Nephron (organoid): ENCODE measurements around the gene PPT1.
A peak's percentile ranks its signal among the peaks of the same experiment; 100 is the strongest.
"Not testable (repeated sequence)": the region's sequence is repeated elsewhere in the genome, so short reads cannot be mapped to it uniquely, and the experiment has no call there.

Experiments
- H3K27ac Mint-ChIP-seq, 3 experiments: 2 replicates each; pipeline ENCODE4 v1.8.0; 2020; ENCODE audit warnings: mixed read lengths in 3 of 3, mild to moderate bottlenecking in 2 of 3, moderate library complexity in 1 of 3
- H3K27me3 Mint-ChIP-seq: 2 replicates; pipeline ENCODE4 v1.8.0; 2021; ENCODE audit warnings: low read depth, mild to moderate bottlenecking, moderate library complexity, mixed read lengths
- H3K36me3 Mint-ChIP-seq: 2 replicates; pipeline ENCODE4 v1.8.0; 2020; ENCODE audit warnings: low read depth, mixed read lengths
- H3K4me1 Mint-ChIP-seq: 2 replicates; pipeline ENCODE4 v1.8.0; 2020; ENCODE audit warnings: mixed read lengths
- H3K4me3 Mint-ChIP-seq, 3 experiments: 2 replicates each; pipeline ENCODE4 v1.8.0; 2020; ENCODE audit warnings: mild to moderate bottlenecking in 3 of 3, mixed read lengths in 3 of 3, moderate library complexity in 2 of 3
- H3K9me3 Mint-ChIP-seq: 2 replicates; pipeline ENCODE4 v1.8.0; 2020; ENCODE audit warnings: mixed read lengths
- TF ChIP-seq, protein P1 (sequence below), 3 experiments: fragments of 200-600 bp; sonication (generic); IDR thresholded peaks; one replicate each; pipeline ENCODE4 v1.5.0; 2021; ENCODE audit warnings: antibody characterized with exemption in 3 of 3; ENCODE audit not compliant: unreplicated experiment in 3 of 3

Gene PPT1

DNA sequence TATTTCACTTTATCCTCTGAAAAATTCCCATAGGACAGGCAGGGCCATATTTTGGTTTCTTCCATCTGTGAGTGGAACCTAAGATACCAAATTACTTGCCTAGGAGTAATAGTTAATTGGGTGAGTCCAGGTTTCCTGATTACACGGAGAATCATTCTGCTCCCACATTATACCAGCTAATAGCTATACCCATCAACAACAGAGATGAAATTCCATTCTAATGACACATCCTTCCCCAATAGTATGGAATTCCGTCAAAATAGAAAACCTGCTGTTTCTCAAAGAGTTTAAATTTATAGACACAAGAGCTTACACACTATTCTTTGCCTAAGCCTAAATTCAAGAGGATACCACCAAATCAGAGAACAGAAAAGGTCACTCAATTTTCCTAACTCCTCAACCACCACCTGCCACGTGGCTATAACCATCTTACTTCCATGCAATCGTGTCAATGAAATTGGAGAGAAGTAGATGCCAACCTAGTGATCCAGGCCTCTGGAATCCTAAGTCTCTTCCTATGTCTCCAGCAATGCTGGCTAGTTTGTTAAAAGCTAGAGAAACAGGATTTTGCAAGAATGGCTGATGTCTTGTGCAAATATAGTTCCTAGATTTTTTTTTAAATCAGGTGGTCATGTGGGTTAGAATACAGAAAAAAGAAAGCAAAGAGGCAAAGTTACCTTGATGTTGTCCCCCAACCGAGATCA, 6.2 kb downstream of the PPT1 start:
- Mint-ChIP-seq H3K4me3 (no peak overlapping the region), H3K4me1 (no peaks in the 10 kb centered on the region), H3K27me3 (no peaks in the 10 kb centered on the region), H3K36me3 (peaks cover 51% of the 10 kb centered on the region), H3K27ac (no peak overlapping the region), H3K9me3 (no peaks in the 10 kb centered on the region)
- TF ChIP-seq, protein P1, sequence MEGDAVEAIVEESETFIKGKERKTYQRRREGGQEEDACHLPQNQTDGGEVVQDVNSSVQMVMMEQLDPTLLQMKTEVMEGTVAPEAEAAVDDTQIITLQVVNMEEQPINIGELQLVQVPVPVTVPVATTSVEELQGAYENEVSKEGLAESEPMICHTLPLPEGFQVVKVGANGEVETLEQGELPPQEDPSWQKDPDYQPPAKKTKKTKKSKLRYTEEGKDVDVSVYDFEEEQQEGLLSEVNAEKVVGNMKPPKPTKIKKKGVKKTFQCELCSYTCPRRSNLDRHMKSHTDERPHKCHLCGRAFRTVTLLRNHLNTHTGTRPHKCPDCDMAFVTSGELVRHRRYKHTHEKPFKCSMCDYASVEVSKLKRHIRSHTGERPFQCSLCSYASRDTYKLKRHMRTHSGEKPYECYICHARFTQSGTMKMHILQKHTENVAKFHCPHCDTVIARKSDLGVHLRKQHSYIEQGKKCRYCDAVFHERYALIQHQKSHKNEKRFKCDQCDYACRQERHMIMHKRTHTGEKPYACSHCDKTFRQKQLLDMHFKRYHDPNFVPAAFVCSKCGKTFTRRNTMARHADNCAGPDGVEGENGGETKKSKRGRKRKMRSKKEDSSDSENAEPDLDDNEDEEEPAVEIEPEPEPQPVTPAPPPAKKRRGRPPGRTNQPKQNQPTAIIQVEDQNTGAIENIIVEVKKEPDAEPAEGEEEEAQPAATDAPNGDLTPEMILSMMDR (IDR thresholded peaks at IDR 0.05; ENCODE audit: unreplicated experiment in 3 of 3), result no peak

DNA sequence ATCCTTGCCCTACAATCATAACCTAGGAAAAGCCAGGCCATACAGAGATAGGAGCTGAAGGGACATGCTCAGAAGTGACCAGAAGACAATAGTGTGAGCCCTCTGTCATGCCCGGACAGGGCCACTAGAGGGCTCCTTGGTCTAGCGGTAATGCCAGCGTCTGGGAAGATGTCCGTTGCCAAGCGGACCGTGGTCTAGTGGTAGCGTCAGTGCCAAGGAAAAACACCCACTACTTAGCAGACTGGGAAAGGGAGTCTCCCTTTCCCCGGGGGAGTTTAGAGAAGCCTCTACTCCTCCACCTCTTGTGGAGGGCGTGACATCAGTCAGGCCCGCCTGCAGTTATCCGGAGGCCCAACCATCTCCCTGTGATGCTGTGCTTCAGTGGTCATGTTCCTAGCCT, 12.3 kb downstream of the PPT1 start:
- not testable (repeated sequence) for H3K27me3 Mint-ChIP-seq, H3K27ac Mint-ChIP-seq, H3K4me1 Mint-ChIP-seq

DNA sequence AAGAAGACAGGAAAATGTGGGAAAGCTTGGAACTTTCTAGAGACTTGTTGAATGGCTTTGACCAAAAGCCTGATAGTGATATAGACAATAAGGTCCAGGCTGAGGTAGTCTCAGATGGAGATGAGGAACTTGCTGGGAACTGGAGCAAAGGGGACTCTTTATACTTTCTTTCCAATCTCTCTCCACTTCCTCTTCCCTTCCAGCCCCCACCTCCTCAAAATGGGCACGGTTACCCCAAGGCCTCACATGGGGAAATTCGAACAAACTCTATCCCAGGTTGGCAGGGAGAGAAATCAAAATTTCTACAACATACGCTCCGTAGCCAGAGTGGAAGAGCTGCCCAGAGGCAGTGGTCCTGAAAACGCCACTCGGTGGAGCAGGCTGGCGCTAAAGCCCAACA, 15.2 kb downstream of the PPT1 start:
- no peak overlapping the region for H3K4me3 Mint-ChIP-seq
- peaks cover 57% of the 10 kb centered on the region for H3K36me3 Mint-ChIP-seq

More for the DNA sequence above, 12.3 kb downstream of the PPT1 start:
- TF ChIP-seq, protein P1 (IDR thresholded peaks at IDR 0.05; ENCODE audit: unreplicated experiment in 3 of 3), result peak; percentile 78 to 82 (median 82)
- H3K36me3 Mint-ChIP-seq, result peaks cover 57% of the 10 kb centered on the region
- not testable (repeated sequence) for H3K9me3 Mint-ChIP-seq, H3K4me3 Mint-ChIP-seq

DNA sequence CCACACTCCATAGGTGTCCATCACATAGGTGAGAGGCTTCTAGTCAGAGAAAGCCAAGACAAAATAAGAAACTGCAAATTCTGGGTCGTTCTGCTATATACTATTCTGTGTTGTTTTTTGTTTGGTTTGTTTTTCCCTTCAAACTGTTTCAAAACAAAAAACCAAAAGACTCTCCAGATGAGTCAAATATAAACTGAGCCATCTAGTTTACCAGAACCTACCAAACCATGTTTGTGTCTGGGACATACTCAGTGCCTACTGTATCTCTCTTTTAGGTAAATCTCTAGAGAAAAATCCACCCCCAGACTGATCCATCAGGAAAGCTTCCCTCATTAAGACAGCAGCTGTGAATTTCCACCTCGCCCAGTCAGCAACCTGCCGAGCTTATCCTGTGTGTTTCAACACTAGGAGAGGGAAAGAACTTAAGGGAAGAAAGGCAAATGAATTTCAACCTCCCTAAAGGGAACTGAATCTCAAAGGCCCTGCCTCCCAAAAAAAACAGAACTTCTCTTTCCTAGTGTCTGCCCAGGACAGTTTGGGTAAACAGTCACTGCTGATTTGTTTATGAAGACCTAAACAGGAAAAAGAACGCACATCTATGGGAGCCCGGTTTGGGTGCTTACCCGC, 17.2 kb downstream of the PPT1 start:
- H3K27me3 Mint-ChIP-seq, result no peaks in the 10 kb centered on the region
- TF ChIP-seq, protein P1 (IDR thresholded peaks at IDR 0.05; ENCODE audit: unreplicated experiment in 3 of 3), result no peak
- H3K27ac Mint-ChIP-seq, result no peak overlapping the region
- H3K4me3 Mint-ChIP-seq, result no peak overlapping the region
- no peaks in the 10 kb centered on the region for H3K9me3 Mint-ChIP-seq
- no peaks in the 10 kb centered on the region for H3K4me1 Mint-ChIP-seq
- H3K36me3 Mint-ChIP-seq, result peaks cover 41% of the 10 kb centered on the region

More for the DNA sequence above, 15.2 kb downstream of the PPT1 start:
- no peaks in the 10 kb centered on the region for H3K27me3 Mint-ChIP-seq
- H3K4me1 Mint-ChIP-seq, result peaks cover 4% of the 10 kb centered on the region
- TF ChIP-seq, protein P1 (IDR thresholded peaks at IDR 0.05; ENCODE audit: unreplicated experiment in 3 of 3), result no peak
- no peak overlapping the region for H3K27ac Mint-ChIP-seq
- no peaks in the 10 kb centered on the region for H3K9me3 Mint-ChIP-seq

DNA sequence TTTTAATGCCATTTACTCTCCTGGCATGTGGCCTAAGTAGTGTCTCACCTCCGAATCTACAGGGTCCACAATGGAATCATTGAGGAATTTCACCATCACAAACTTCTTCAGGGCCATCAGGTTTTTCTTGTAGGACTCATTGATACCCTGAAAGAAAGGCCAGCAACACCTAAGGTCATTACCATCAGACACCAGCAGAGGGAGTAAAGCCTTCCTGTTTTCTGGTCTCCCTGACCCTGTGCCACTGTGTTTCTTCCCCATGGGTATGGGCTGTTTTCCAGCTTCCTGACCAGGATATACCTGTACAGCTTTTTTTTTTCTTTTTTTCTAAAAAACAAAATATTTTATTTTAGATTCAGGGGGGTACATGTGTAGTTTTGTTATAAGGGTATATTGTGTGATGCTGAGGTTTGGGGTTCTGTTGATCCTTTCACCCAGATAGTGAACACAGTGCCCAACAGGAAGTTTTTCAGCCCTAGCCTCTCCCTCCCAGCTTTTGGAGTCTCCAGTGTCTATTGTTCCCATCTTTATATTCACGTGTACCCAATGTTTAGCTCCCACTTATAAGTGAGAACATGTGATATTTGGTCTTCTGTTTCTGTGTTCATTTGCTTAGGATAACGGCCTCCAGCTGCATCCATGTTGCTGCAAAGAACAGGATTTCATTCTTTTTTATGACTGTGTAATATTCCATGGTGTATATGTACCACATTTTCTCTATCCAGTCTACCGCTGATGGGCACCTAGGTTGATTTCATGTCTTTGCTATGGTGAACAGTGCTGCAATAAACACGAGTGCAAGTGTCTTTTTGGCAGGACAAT, 18.3 kb downstream of the PPT1 start:
- Mint-ChIP-seq H3K27me3 (no peaks in the 10 kb centered on the region), H3K27ac (no peak overlapping the region), H3K36me3 (peaks cover 38% of the 10 kb centered on the region), H3K9me3 (no peaks in the 10 kb centered on the region), H3K4me3 (no peak overlapping the region), H3K4me1 (no peaks in the 10 kb centered on the region)
- TF ChIP-seq, protein P1 (IDR thresholded peaks at IDR 0.05; ENCODE audit: unreplicated experiment in 3 of 3), result peak; percentile 56 to 66 (median 65)
